ENCODE results near the gene ERCC6.

ERCC6 gene

GRCh38 chr10:49549640-49550346 lies 10.9 kb upstream of the ERCC6 start:
- DNase-seq (ENCODE audit: low read depth in 4 of 4, low spot score in 1 of 4): no peak

GRCh38 chr10:49543604-49544003 lies 4.7 kb upstream of the ERCC6 start:
- DNase-seq (ENCODE audit: low read depth in 4 of 4, low spot score in 1 of 4): no peak

- no peak for DNase-seq (ENCODE audit: low read depth in 4 of 4, low spot score in 1 of 4)
Measured at GRCh38 chr10:49542353-49542752, 3.4 kb upstream of the ERCC6 start.

- DNase-seq (ENCODE audit: low read depth in 4 of 4, low spot score in 1 of 4): no peak
Measured at GRCh38 chr10:49541762-49542161, 2.8 kb upstream of the ERCC6 start.

GRCh38 chr10:49540056-49540797 lies 1.3 kb upstream of the ERCC6 start:
- no peak for DNase-seq (ENCODE audit: low read depth in 4 of 4, low spot score in 1 of 4)

GRCh38 chr10:49539320-49539885 lies 482 bp upstream of the ERCC6 start:
- no peak for DNase-seq (ENCODE audit: low read depth in 4 of 4, low spot score in 1 of 4)

- no peak for DNase-seq (ENCODE audit: low read depth in 4 of 4, low spot score in 1 of 4)
Measured at GRCh38 chr10:49534670-49535381, 4.1 kb downstream of the ERCC6 start.

- no peak for DNase-seq (ENCODE audit: low read depth in 4 of 4, low spot score in 1 of 4)
Measured at GRCh38 chr10:49532461-49532860, 6.5 kb downstream of the ERCC6 start.

GRCh38 chr10:49528977-49529506 lies 9.9 kb downstream of the ERCC6 start:
- no peak for DNase-seq (ENCODE audit: low read depth in 4 of 4, low spot score in 1 of 4)

GRCh38 chr10:49527850-49528249 lies 11.1 kb downstream of the ERCC6 start:
- no peak for DNase-seq (ENCODE audit: low read depth in 4 of 4, low spot score in 1 of 4)

GRCh38 chr10:49527061-49527460 lies 11.9 kb downstream of the ERCC6 start:
- DNase-seq (ENCODE audit: low read depth in 4 of 4, low spot score in 1 of 4): no peak

GRCh38 chr10:49526619-49527018 lies 12.3 kb downstream of the ERCC6 start:
- DNase-seq (ENCODE audit: low read depth in 4 of 4, low spot score in 1 of 4): no peak

GRCh38 chr10:49524496-49524895 lies 14.4 kb downstream of the ERCC6 start:
- DNase-seq (ENCODE audit: low read depth in 4 of 4, low spot score in 1 of 4): no peak

- no peak for DNase-seq (ENCODE audit: low read depth in 4 of 4, low spot score in 1 of 4)
Measured at GRCh38 chr10:49523301-49523700, 15.6 kb downstream of the ERCC6 start.

GRCh38 chr10:49521062-49521461 lies 17.9 kb downstream of the ERCC6 start:
- no peak for DNase-seq (ENCODE audit: low read depth in 4 of 4, low spot score in 1 of 4)

GRCh38 chr10:49520122-49520775 lies 18.7 kb downstream of the ERCC6 start:
- DNase-seq (ENCODE audit: low read depth in 4 of 4, low spot score in 1 of 4): no peak

GRCh38 chr10:49519717-49520116 lies 19.2 kb downstream of the ERCC6 start:
- no peak for DNase-seq (ENCODE audit: low read depth in 4 of 4, low spot score in 1 of 4)

GRCh38 chr10:49518982-49519578 lies 19.8 kb downstream of the ERCC6 start:
- DNase-seq (ENCODE audit: low read depth in 4 of 4, low spot score in 1 of 4): no peak

- no peak for DNase-seq (ENCODE audit: low read depth in 4 of 4, low spot score in 1 of 4)
Measured at GRCh38 chr10:49518566-49518965, 20.4 kb downstream of the ERCC6 start.

- no peak for DNase-seq (ENCODE audit: low read depth in 4 of 4, low spot score in 1 of 4)
Measured at GRCh38 chr10:49516216-49516970, 22.5 kb downstream of the ERCC6 start.
